AG09309 (cell line): Measurements from ENCODE around the gene MMP14.

ENCODE experiments used
- DNase-seq: peaks from one replicate; pipeline ENCODE4 v3.0.0-alpha.2; 2010; ENCODE audit warnings: low read depth
- H3K4me3 ChIP-seq: 2 replicates; pipeline ENCODE4 v1.5.1; 2011; ENCODE audit warnings: mild to moderate bottlenecking, low read depth, low read length, moderate library complexity; ENCODE audit not compliant: control insufficient read depth
- TF ChIP-seq, protein P1 (sequence below): IDR thresholded peaks from 2 replicates; pipeline ENCODE4 v1.5.1; 2011; ENCODE audit warnings: mild to moderate bottlenecking, low read depth, low read length, inconsistent platforms; ENCODE audit not compliant: insufficient read depth, control insufficient read depth; ENCODE audit errors: missing control alignments

MMP14 gene

GRCh38 chr14:22875003-22875747 is 38.8 kb downstream of the MMP14 start:
- TF ChIP-seq, protein P1, sequence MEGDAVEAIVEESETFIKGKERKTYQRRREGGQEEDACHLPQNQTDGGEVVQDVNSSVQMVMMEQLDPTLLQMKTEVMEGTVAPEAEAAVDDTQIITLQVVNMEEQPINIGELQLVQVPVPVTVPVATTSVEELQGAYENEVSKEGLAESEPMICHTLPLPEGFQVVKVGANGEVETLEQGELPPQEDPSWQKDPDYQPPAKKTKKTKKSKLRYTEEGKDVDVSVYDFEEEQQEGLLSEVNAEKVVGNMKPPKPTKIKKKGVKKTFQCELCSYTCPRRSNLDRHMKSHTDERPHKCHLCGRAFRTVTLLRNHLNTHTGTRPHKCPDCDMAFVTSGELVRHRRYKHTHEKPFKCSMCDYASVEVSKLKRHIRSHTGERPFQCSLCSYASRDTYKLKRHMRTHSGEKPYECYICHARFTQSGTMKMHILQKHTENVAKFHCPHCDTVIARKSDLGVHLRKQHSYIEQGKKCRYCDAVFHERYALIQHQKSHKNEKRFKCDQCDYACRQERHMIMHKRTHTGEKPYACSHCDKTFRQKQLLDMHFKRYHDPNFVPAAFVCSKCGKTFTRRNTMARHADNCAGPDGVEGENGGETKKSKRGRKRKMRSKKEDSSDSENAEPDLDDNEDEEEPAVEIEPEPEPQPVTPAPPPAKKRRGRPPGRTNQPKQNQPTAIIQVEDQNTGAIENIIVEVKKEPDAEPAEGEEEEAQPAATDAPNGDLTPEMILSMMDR = no peak
- no peak for DNase-seq
- H3K4me3 ChIP-seq = no peak overlapping the region

- TF ChIP-seq, protein P1 = no peak
- no peak for DNase-seq
These were observed 39.4 kb downstream of the MMP14 start for GRCh38 chr14:22875748-22876319.

GRCh38 chr14:22877000-22877501 is 40.7 kb downstream of the MMP14 start:
- TF ChIP-seq, protein P1 = no peak
- H3K4me3 ChIP-seq = no peak overlapping the region
- DNase-seq = no peak

More at GRCh38 chr14:22875748-22876319, 39.4 kb downstream of the MMP14 start:
- no peak overlapping the region for H3K4me3 ChIP-seq

- DNase-seq = no peak
- no peak overlapping the region for H3K4me3 ChIP-seq
- TF ChIP-seq, protein P1 = no peak
These were observed 42.2 kb downstream of the MMP14 start for GRCh38 chr14:22878271-22879246.

- TF ChIP-seq, protein P1 = no peak
- no peak for DNase-seq
- H3K4me3 ChIP-seq = no peak overlapping the region
These were observed 45.7 kb downstream of the MMP14 start for GRCh38 chr14:22882064-22882463.

DNA sequence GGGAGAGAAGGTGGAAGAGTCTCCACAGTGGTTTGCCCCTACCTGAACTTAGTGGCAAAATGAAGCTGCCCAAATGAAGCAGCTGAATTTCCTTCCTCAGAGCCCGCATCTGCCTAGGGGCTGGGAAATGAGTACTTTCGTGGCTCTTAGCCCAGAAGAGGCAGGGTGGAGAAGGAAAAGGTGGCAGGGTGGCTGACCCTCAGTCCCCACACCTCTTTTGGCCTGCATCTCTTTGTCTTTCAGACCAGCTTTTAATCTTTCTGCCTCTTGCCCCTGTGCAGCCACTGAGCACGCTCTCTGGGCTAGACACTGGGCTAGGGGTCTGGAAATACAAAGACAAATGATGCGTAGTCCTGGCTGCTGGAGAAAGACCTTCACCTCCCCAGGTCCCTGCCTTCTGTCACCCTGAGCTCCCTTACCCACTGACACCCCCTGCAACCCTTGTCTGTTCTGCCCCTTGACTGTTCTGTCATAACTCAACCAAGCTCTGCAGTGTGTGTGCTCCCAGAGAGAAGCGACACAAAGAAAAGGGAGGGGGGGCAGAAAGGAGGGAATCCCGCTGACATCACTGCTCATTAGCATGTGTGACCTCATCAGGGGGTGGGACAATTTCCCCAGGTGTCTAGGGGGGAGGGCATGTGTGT is 46.3 kb downstream of the MMP14 start:
- DNase-seq = no peak
- H3K4me3 ChIP-seq = no peak overlapping the region
- TF ChIP-seq, protein P1 = no peak
